Stimulated activated CD4-positive, alpha-beta T cell treated with anti-CD3 and anti-CD28 coated beads, Interleukin-4, amount 100 ng/mL, for 24 hours (primary cell): Measurements from ENCODE around the gene C1orf35.
A peak's percentile ranks its signal among the peaks of the same experiment; 100 is the strongest.
"Not testable (repeated sequence)": the region's sequence is repeated elsewhere in the genome, so short reads cannot be mapped to it uniquely, and the experiment has no call there.

Experiments used
- DNase-seq: peaks from one replicate; pipeline ENCODE4 v3.0.0-alpha.2; 2020

C1orf35 gene

DNA sequence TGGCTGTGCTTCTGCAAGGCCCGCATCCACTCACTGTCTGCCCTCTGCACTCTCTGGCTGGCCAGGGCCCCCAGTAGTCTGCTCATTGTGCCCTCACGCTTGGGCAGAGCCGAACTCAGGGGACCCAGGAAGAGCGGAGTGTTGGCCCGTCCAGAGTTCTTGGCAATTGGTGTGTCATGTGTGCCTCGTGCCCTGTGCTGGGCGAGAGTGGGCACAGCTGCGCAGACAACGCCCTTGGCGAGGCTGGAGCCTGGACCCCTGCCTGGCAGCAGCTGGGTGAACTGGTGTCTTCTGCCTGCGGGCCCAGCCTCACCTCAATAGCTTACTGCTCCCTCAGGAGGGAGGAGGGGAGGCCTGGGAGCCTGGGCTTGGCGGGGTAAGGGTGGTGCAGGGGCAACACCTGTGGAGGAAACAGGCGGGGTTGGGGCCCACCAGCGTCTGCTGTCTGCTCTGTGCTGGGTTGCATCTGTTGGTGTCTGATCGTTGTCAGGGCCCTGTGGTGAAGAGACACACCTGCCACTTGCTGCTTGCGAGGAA is 39.1 kb upstream of the C1orf35 start:
- DNase-seq, result no peak

- peak; percentile 31 for DNase-seq
Observed at GRCh38 chr1:228141226-228142044, 38.3 kb upstream of the C1orf35 start.

- no peak for DNase-seq
Observed at GRCh38 chr1:228140724-228141225, 37.6 kb upstream of the C1orf35 start.

- DNase-seq, result peak; percentile 100
Observed at GRCh38 chr1:228139931-228140723, 37.0 kb upstream of the C1orf35 start, which contains the start of gene GUK1. Gene GUK1 (plus strand): TSS chr1:228140279. CDS start chr1:228140303, 24 bp downstream.

DNA sequence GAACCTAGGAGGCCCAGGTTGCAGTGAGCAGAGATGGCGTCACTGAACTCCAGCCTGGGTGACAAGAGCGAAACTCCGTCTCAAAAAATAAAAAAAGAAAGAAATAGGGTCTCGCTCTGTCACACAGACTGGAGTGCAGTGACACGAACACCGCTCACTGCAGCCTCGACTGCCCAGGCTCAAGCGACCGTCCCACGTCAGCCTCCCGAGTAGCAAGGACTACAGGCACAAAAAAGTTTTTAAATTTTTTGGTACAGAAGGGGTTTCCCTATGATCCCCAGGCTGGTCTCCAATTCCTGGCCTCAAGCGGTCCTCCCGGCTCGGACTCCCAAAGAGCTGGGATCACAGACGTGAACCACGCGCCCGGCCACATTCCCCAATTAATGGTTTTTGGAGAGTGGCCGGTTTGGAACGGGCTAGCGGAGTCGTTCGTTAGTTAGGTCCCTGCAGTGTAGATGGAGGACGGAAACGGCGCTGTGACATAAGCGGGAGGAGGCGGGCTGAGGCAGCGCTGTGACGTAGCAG is 36.3 kb upstream of the C1orf35 start:
- DNase-seq, result no peak

DNA sequence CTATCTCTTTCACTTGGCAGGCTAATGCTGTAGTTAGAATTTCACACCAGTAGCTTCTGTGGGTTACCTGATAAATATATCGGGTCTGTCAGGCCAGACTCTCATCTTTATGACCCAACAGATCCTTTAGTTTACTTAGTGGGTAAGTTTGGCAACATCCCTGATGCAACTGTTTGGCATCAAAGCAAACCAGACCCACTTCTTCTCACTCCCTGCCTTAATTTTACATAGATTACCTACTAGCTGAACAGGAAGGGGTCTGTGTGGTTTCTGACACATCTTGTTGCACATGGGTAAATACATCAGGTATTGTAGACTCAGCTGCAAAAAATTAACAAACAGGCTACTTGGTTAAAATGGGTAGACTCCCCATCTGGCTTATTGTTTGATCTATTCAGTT is 33.8 kb upstream of the C1orf35 start:
- no peak for DNase-seq

- DNase-seq, result no peak
Observed at GRCh38 chr1:228134591-228134990, 31.5 kb upstream of the C1orf35 start.

- no peak for DNase-seq
Observed at GRCh38 chr1:228131766-228132165, 28.6 kb upstream of the C1orf35 start.

GRCh38 chr1:228125185-228125584 is 22.1 kb upstream of the C1orf35 start:
- no peak for DNase-seq

DNA sequence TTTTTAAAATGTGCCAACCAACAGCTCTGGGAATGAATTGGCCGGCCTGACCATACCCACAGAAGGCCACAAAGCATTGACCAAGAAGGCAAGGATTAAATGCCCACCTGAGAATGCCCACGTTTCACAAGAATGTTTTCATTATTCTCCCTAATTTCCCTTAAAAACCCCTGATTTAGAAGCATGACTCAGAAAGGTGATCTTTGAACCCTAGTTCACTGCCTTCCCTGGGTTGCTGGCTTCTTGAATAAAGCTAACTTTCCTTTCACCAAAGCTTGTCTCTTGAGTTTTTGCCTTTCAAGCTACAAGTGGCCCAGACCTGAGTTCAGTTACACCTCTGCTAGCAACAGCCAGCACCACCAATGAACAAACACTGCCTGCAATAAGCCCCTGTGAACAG is 20.4 kb upstream of the C1orf35 start:
- no peak for DNase-seq

GRCh38 chr1:228122921-228123441 is 19.9 kb upstream of the C1orf35 start:
- DNase-seq, result no peak

DNA sequence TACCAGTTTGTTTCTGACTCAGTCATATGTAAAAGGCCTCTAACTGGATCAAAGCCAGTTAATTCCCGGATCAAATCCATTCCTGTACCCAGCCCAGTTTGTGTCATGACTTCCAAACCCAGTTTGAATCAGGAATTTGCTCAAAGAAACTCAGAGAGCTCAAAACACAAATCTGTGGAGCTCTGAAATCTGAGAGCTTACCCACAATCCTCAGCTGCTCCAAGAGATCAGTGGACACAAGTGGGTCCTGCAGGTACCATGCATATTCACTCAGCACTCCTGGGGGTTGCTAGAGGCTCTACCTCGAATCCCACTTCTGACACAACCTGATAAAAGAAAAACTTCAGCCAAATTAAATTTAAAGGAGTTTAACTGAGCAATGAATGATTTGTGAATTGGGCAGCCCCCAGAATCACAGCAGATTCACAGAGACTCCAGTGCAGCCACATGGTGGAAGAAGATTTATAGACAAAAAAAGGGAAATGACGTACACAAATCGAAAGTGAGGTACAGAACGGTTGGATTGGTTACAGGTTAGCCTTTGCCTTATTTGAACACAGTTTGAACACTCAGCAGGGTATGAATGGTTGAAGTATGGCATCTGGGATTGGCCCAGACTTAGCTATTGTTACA is 17.8 kb upstream of the C1orf35 start:
- no peak for DNase-seq

DNA sequence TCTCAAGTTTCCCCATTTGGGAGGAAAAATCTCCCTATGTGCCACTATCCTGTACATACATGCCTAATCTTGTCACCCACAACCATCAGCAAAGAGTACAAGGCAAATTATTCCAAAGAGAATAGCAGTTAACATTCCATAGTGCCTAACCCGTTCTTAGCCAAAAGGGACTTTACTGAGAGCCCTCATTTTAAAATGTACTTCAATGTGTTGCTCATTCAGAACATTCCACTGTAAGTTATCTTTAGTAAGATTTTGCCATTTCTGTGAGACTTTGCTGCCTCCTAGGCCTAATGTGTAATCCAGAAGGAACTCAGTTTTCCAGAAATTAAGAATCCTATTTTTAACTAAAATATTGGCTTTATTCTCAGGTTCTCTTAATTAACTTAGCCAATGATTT is 17.2 kb upstream of the C1orf35 start:
- DNase-seq, result no peak

GRCh38 chr1:228118040-228118439 is 14.9 kb upstream of the C1orf35 start:
- DNase-seq, result no peak

DNA sequence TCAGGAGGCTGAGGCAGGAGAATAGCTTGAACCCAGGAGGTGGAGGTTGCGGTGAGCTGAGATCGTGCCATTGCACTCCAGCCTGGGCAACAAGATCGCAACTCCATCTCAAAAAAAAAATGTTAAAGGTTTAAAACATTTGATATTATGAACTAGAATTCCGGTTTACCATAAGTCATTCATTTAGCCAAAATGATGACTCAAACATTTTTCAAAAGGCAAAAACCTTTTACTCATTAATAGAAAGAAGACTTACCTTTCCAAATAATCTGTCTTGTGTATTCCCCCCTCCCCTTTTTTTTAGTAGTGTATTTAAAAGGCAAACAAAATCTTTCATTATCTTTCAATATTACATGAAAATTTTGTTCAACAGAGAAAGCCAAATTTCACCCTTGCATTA is 14.2 kb upstream of the C1orf35 start:
- no peak for DNase-seq

DNA sequence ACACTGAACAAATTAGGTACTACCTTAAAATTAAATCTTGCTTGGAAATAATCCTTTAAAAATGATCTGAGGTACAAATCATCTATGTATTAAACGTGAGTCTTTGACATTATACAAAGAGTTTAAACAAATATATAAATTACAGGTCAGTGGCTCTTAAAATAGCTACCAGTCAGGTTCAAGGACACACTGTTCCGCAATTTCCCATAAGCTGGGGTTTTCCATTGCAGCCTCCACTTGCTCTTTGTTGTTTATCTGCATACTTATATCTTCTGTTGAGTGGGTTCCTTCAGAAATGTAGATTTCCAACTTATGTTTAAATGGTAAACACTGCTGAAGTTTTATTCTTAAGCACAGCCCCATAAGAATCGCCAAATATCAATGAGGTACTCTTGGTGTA is 11.7 kb upstream of the C1orf35 start:
- DNase-seq, result no peak

DNA sequence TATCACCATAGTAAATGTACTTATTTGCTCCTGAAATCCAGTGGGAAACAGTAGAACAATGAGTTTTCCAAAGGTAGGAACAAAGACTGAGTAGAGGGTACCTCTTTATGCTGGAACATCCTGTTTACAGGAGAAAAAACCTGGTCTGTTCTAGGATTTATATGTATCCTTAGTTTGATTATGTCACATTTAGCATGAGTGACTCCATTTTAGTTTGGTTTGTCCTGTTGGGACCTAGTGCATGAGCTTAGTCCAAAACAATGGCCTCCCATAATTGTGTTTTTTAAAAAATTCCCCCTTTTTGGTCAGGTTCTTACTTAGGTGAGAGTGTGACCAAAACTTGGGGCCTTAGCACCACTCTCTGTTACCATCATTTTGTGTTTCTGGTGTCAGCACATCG is 9.5 kb upstream of the C1orf35 start:
- DNase-seq, result no peak

DNA sequence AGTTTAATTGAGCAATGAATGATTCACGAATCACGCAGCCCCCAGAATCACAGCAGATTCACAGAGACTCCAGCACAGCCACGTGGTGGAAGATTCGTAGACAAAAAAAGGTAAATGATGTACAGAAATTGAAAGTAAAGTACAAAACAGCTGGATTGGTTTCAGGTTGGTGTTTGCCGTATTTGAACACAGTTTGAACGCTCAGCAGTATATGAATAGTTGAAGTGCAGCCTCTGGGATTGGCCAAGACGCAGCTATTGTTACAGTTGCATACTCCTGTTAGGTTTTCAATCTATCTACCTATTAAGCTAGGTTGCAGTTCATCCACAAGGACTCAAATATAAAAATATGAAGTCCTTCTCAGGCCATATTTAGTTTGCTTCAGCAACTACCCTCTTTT is 9.0 kb upstream of the C1orf35 start:
- DNase-seq, result no peak

- DNase-seq, result not testable (repeated sequence)
Observed at GRCh38 chr1:228111315-228111714, 8.2 kb upstream of the C1orf35 start.

DNA sequence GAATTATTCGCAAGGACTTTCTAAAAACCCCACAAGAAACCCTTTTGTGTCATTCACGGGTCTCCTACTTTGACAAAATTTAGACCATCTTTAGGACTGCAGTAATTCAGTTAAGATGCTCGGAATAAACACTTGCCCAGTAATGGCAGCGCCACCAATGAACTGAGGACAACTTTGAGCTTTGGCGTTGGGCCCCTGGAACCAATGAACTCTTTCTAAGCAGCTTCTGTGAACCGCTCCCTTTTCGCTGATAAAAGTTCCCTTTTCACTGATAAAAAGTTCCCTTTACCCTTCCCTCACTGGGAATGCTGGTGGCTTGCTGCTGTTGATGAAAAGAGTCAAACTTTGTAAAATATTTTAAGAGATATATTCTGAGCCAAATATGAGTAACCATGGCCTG is 7.4 kb upstream of the C1orf35 start:
- no peak for DNase-seq

DNA sequence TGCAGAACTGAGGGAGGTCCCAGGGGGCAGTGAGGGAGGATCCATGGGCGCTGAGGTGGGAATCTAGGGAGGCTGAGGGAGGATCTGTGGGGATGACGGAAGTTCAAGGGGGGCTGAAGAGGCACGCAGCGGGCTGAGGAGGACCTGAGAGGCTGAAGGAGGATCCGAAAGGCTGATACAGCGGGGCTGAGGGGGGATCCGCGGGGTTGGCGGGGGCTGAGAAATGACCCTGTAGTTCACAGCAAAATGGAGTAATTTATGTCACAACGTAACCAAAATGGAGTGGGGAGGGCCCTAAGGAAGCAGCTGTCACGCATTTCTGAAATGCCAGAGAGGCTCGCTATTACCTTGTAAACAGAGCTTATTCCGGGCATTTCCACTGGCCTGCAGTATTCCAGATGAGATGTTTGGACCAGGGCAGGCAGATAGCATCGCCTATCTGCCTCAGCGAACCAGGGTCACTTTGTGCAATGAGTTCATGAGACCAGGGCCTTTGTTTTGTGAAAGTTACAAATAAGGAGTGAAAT is 6.9 kb upstream of the C1orf35 start:
- no peak for DNase-seq
